GM23338 (cell line): ENCODE data around the gene SIVA1.

Source experiments
- CREB1 ChIP-seq: fragments of 250-450 bp; sonication (Bioruptor Pico); IDR thresholded peaks from 2 replicates; pipeline ENCODE4 v1.5.0; 2020; ENCODE audit warnings: low read depth, mild to moderate bottlenecking, moderate library complexity
- EZH2 ChIP-seq: fragments of 200-600 bp; sonication (generic); IDR thresholded peaks from one replicate; pipeline ENCODE4 v1.8.0; 2017; ENCODE audit warnings: antibody characterized with exemption, mild to moderate bottlenecking, low read depth; ENCODE audit not compliant: unreplicated experiment
- EZH2phosphoT487 ChIP-seq: fragments of 200-600 bp; sonication (generic); IDR thresholded peaks from one replicate; pipeline ENCODE4 v1.8.1; 2018; ENCODE audit warnings: antibody characterized with exemption; ENCODE audit not compliant: unreplicated experiment
- JUNB ChIP-seq: IDR thresholded peaks from one replicate; pipeline ENCODE4 v1.6.1; 2016; ENCODE audit warnings: antibody characterized with exemption; ENCODE audit not compliant: unreplicated experiment
- POLR2AphosphoS5 ChIP-seq: IDR thresholded peaks from 2 replicates; pipeline ENCODE4 v1.6.1; 2016; ENCODE audit warnings: antibody characterized with exemption, low read depth
- STAT1 ChIP-seq: IDR thresholded peaks from one replicate; pipeline ENCODE4 v1.6.1; 2016; ENCODE audit warnings: antibody characterized with exemption; ENCODE audit not compliant: unreplicated experiment
- TF ChIP-seq, protein P1 (sequence below), 2 experiments: fragments of 200-600 bp in 1 of 2; sonication (generic) in 1 of 2; conservative IDR thresholded peaks; 2 replicates each; pipeline versions ENCODE4 v1.5.1 to v1.6.1; 2016 to 2017; ENCODE audit warnings: antibody characterized with exemption in 2 of 2, low read depth in 2 of 2, mild to moderate bottlenecking in 2 of 2, moderate library complexity in 1 of 2
- TF ChIP-seq, protein P2 (sequence below): IDR thresholded peaks from one replicate; pipeline ENCODE4 v1.6.1; 2018; ENCODE audit warnings: antibody characterized with exemption; ENCODE audit not compliant: unreplicated experiment

DNA sequence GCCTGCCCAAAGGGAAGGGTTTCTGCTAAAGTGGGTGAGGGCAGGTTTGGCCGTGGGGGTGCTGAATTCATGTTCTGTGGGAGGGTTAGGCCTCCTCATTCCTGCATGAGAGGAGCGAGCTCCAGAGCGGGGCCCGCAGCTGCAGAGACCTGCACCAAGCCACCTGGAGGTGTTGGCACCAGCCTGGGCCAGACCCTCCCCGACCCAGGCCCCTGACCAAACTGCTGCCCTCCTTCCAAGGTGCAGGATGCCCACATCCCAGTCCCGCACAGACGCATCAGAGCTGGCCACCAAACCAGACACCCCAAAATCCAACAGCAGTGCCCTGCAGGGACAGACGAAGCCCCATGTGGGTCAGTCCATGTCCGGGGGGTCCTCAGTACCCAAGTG lies 18.4 kb upstream of the SIVA1 start:
- TF ChIP-seq, protein P1, sequence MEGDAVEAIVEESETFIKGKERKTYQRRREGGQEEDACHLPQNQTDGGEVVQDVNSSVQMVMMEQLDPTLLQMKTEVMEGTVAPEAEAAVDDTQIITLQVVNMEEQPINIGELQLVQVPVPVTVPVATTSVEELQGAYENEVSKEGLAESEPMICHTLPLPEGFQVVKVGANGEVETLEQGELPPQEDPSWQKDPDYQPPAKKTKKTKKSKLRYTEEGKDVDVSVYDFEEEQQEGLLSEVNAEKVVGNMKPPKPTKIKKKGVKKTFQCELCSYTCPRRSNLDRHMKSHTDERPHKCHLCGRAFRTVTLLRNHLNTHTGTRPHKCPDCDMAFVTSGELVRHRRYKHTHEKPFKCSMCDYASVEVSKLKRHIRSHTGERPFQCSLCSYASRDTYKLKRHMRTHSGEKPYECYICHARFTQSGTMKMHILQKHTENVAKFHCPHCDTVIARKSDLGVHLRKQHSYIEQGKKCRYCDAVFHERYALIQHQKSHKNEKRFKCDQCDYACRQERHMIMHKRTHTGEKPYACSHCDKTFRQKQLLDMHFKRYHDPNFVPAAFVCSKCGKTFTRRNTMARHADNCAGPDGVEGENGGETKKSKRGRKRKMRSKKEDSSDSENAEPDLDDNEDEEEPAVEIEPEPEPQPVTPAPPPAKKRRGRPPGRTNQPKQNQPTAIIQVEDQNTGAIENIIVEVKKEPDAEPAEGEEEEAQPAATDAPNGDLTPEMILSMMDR (conservative IDR thresholded peaks at IDR 0.05; ENCODE audit: low read depth in 2 of 2), result no peak
- TF ChIP-seq EZH2 (no peak), EZH2phosphoT487 (no peak), JUNB (no peak), POLR2AphosphoS5 (no peak), CREB1 (CRISPR knock-in tag) (no peak), STAT1 (no peak)
- TF ChIP-seq, protein P2, sequence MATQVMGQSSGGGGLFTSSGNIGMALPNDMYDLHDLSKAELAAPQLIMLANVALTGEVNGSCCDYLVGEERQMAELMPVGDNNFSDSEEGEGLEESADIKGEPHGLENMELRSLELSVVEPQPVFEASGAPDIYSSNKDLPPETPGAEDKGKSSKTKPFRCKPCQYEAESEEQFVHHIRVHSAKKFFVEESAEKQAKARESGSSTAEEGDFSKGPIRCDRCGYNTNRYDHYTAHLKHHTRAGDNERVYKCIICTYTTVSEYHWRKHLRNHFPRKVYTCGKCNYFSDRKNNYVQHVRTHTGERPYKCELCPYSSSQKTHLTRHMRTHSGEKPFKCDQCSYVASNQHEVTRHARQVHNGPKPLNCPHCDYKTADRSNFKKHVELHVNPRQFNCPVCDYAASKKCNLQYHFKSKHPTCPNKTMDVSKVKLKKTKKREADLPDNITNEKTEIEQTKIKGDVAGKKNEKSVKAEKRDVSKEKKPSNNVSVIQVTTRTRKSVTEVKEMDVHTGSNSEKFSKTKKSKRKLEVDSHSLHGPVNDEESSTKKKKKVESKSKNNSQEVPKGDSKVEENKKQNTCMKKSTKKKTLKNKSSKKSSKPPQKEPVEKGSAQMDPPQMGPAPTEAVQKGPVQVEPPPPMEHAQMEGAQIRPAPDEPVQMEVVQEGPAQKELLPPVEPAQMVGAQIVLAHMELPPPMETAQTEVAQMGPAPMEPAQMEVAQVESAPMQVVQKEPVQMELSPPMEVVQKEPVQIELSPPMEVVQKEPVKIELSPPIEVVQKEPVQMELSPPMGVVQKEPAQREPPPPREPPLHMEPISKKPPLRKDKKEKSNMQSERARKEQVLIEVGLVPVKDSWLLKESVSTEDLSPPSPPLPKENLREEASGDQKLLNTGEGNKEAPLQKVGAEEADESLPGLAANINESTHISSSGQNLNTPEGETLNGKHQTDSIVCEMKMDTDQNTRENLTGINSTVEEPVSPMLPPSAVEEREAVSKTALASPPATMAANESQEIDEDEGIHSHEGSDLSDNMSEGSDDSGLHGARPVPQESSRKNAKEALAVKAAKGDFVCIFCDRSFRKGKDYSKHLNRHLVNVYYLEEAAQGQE, result no peak
